Astrocyte (in vitro differentiated cells and primary cell): ENCODE results near the gene ZEB2. TPM values are rescaled to one million over a fixed set of nuclear protein-coding genes. Genes with fewer than 3 reads are reported as not detected.

Source experiments
- DNase-seq: peaks from one replicate; pipeline ENCODE4 v3.0.0-alpha.2; 2010; ENCODE audit warnings: low read depth
- FAIRE-seq: peaks from 2 replicates; lab custom pipeline; 2011; peaks lifted over from hg19 to GRCh38; lab: Jason Lieb, UNC
- H2AFZ ChIP-seq: 2 replicates; pipeline ENCODE4 v1.6.0; 2012; ENCODE audit warnings: low read depth, low read length, inconsistent platforms
- H3K27ac ChIP-seq: 2 replicates; pipeline ENCODE4 v1.5.1; 2011; ENCODE audit warnings: low read depth, low read length, inconsistent platforms
- H3K27me3 ChIP-seq: 2 replicates; pipeline ENCODE4 v1.6.0; 2011; ENCODE audit warnings: low read length, inconsistent platforms; ENCODE audit not compliant: insufficient read depth
- H3K36me3 ChIP-seq: 2 replicates; pipeline ENCODE4 v1.5.1; 2011; ENCODE audit warnings: low read length, inconsistent platforms; ENCODE audit not compliant: insufficient read depth
- H3K4me1 ChIP-seq: 2 replicates; pipeline ENCODE4 v1.5.1; 2011; ENCODE audit warnings: low read length, inconsistent platforms; ENCODE audit not compliant: insufficient read depth
- H3K4me2 ChIP-seq: 2 replicates; pipeline ENCODE4 v1.6.0; 2012; ENCODE audit warnings: low read length, inconsistent platforms
- H3K4me3 ChIP-seq: 2 replicates; pipeline ENCODE4 v1.5.1; 2011; ENCODE audit warnings: low read depth, mild to moderate bottlenecking, low read length, inconsistent platforms; ENCODE audit not compliant: insufficient read depth
- H3K79me2 ChIP-seq: 2 replicates; pipeline ENCODE4 v1.6.0; 2012; ENCODE audit warnings: mild to moderate bottlenecking, low read length, inconsistent platforms; ENCODE audit not compliant: insufficient read depth
- H3K9ac ChIP-seq: 2 replicates; pipeline ENCODE4 v1.6.0; 2012; ENCODE audit warnings: mild to moderate bottlenecking, low read length, inconsistent platforms
- H3K9me3 ChIP-seq: 2 replicates; pipeline ENCODE4 v1.5.1; 2012; ENCODE audit warnings: low read depth, mild to moderate bottlenecking, low read length, inconsistent platforms; ENCODE audit not compliant: insufficient read depth
- H4K20me1 ChIP-seq: 2 replicates; pipeline ENCODE4 v1.6.0; 2012; ENCODE audit warnings: low read length, inconsistent platforms; ENCODE audit not compliant: insufficient read depth
- H3K27ac Mint-ChIP-seq: one replicate; pipeline ENCODE4 v1.8.0; 2021; ENCODE audit warnings: mild to moderate bottlenecking, mixed read lengths; ENCODE audit not compliant: unreplicated experiment
- H3K27me3 Mint-ChIP-seq: one replicate; pipeline ENCODE4 v1.8.0; 2021; ENCODE audit warnings: low read depth, mixed read lengths; ENCODE audit not compliant: unreplicated experiment
- H3K36me3 Mint-ChIP-seq: one replicate; pipeline ENCODE4 v1.8.0; 2021; ENCODE audit warnings: low read depth, mixed read lengths; ENCODE audit not compliant: unreplicated experiment
- H3K4me1 Mint-ChIP-seq: one replicate; pipeline ENCODE4 v1.8.0; 2021; ENCODE audit warnings: low read depth, mixed read lengths; ENCODE audit not compliant: unreplicated experiment
- H3K4me3 Mint-ChIP-seq: one replicate; pipeline ENCODE4 v1.8.0; 2021; ENCODE audit warnings: mild to moderate bottlenecking, moderate library complexity, mixed read lengths; ENCODE audit not compliant: unreplicated experiment
- H3K9me3 Mint-ChIP-seq: one replicate; pipeline ENCODE4 v1.8.0; 2021; ENCODE audit warnings: mild to moderate bottlenecking, mixed read lengths; ENCODE audit not compliant: unreplicated experiment
- CTCF ChIP-seq: IDR thresholded peaks from 2 replicates; pipeline ENCODE4 v1.5.1; 2011; ENCODE audit warnings: low read depth, mild to moderate bottlenecking, inconsistent platforms, low read length, moderate library complexity; ENCODE audit not compliant: insufficient read depth
- EZH2 ChIP-seq: IDR thresholded peaks from 2 replicates; pipeline ENCODE4 v1.6.1; 2012; ENCODE audit warnings: mild to moderate bottlenecking, low read length, inconsistent platforms; ENCODE audit not compliant: insufficient read depth
- total RNA-seq: library from RNA; stranded (reverse); gene quantifications from 2 replicates; pipeline ENCODE4 v1.2.1, GENCODE V29; 2021

Gene ZEB2
- total RNA-seq, 1 donor from 2014 or later: 84.9 TPM

DNA sequence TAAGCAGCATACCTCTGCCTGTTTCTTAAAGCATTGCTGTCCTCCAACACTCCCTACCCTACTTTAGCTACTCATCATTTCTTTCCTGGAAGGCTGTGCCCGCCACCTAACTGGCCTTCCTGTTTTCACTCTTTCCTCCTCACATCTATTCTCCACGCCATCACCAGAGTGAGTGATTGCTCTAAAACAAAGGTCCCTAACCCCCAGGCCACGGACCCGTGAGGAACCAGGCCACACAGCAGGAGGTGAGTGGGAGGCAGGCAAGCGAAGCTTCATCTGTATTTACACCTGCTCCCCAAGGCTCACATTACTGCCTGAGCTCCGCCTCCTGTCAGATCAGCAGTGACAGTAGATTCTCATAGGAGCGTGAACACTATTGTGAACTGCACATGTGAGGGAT, 13.3 kb upstream of the ZEB2 start:
- Mint-ChIP-seq H3K27me3 (no peaks in the 10 kb centered on the region), H3K36me3 (no peaks in the 10 kb centered on the region), H3K9me3 (peaks cover 7% of the 10 kb centered on the region), H3K27ac (no peak overlapping the region), H3K4me1 (no peaks in the 10 kb centered on the region), H3K4me3 (no peak overlapping the region)
- TF ChIP-seq EZH2: no peak
- TF ChIP-seq CTCF: no peak
- Histone ChIP-seq H2AFZ (no peak overlapping the region), H3K4me3 (no peak overlapping the region), H3K27ac (no peak overlapping the region), H3K9ac (no peak overlapping the region), H3K4me2 (no peak overlapping the region), H3K4me1 (no peaks in the 10 kb centered on the region), H4K20me1 (no peaks in the 10 kb centered on the region), H3K27me3 (no peaks in the 10 kb centered on the region), H3K36me3 (no peaks in the 10 kb centered on the region), H3K79me2 (no peaks in the 10 kb centered on the region), H3K9me3 (no peaks in the 10 kb centered on the region)
- FAIRE-seq: no peak
- no peak for DNase-seq

DNA sequence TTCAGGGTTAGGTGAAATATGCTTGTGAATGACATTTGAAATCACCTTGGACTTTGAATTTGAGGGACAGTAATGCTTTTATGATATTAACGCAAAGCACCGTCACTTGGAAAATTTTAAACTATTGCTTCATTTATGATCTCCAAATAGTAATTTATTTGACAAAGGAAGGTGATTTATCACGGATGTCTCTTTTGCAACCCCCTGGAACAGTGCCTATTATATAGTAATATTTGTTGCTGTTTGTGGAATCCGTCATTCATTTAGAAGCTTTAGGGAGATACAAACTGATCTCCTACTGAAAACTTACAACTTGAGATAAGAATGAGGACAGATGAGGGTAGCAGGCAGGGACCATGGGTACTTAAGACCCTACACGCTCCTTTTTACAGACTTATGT, 10.7 kb upstream of the ZEB2 start:
- no peaks in the 10 kb centered on the region for H3K36me3 ChIP-seq
- no peaks in the 10 kb centered on the region for H4K20me1 ChIP-seq
- no peaks in the 10 kb centered on the region for H3K79me2 ChIP-seq
- no peaks in the 10 kb centered on the region for H3K9me3 ChIP-seq
- H3K9ac ChIP-seq: no peak overlapping the region
- DNase-seq: no peak
- H3K4me3 ChIP-seq: no peak overlapping the region
- H3K4me1 Mint-ChIP-seq: no peaks in the 10 kb centered on the region
- no peak overlapping the region for H3K4me2 ChIP-seq
- no peak overlapping the region for H3K27ac ChIP-seq
- no peaks in the 10 kb centered on the region for H3K4me1 ChIP-seq
- H3K4me3 Mint-ChIP-seq: no peak overlapping the region
- no peak overlapping the region for H2AFZ ChIP-seq
- H3K36me3 Mint-ChIP-seq: no peaks in the 10 kb centered on the region
- no peak for TF ChIP-seq EZH2
- no peak for TF ChIP-seq CTCF
- H3K27me3 ChIP-seq: no peaks in the 10 kb centered on the region
- no peaks in the 10 kb centered on the region for H3K27me3 Mint-ChIP-seq
- peaks cover 7% of the 10 kb centered on the region for H3K9me3 Mint-ChIP-seq
- no peak for FAIRE-seq
- no peak overlapping the region for H3K27ac Mint-ChIP-seq

- no peak overlapping the region for H3K9ac ChIP-seq
- Mint-ChIP-seq H3K9me3 (peaks cover 7% of the 10 kb centered on the region), H3K27me3 (no peaks in the 10 kb centered on the region), H3K4me3 (no peak overlapping the region), H3K36me3 (no peaks in the 10 kb centered on the region), H3K27ac (no peak overlapping the region), H3K4me1 (no peaks in the 10 kb centered on the region)
- H2AFZ ChIP-seq: no peak overlapping the region
- no peaks in the 10 kb centered on the region for H3K79me2 ChIP-seq
- no peak for FAIRE-seq
- no peaks in the 10 kb centered on the region for H3K4me1 ChIP-seq
- DNase-seq: no peak
- no peaks in the 10 kb centered on the region for H4K20me1 ChIP-seq
- no peak overlapping the region for H3K27ac ChIP-seq
- no peak overlapping the region for H3K4me3 ChIP-seq
- no peaks in the 10 kb centered on the region for H3K36me3 ChIP-seq
- H3K9me3 ChIP-seq: no peaks in the 10 kb centered on the region
- TF ChIP-seq CTCF (no peak), EZH2 (no peak)
- no peak overlapping the region for H3K4me2 ChIP-seq
- H3K27me3 ChIP-seq: no peaks in the 10 kb centered on the region
Observed at GRCh38 chr2:144529841-144530240, 9.9 kb upstream of the ZEB2 start.
